GM18861 (cell line): ENCODE measurements around the gene GRM8.

Experiments used
- ATAC-seq: cut with Tn5 transposase; IDR thresholded peaks from one replicate; pipeline ENCODE4 v1.9.1; 2021; ENCODE audit not compliant: unreplicated experiment

GRM8 gene

DNA sequence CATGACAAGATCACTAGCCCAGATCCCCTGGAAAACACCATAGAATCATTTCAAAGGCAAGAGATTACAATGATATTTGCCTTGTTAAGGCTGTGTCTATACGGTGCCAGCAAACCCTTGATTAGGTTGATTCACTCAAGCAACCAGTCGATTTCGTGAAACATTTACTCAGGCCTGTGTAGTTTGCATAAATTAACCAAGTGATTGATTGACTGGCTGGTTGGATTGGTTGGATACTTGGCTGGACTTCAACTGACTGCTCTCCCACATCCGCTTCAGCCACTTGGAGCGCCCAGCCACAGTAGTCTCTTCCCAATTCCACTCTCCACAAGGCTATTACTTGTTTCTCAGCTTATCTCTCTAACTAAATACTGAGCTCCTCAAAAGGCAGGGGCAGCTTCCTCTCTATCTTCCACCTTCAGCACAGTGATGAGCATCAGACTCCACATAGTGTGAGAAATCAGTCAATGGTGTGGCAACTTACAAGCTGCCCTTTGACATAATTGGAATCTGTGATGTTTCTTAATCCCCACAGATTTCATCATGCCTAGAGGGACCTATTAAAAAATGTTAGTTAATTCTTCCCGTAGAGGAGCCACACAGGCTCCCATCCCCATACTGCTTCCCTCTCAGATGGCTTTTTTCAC lies 217.4 kb downstream of the GRM8 start:
- ATAC-seq, result no peak

DNA sequence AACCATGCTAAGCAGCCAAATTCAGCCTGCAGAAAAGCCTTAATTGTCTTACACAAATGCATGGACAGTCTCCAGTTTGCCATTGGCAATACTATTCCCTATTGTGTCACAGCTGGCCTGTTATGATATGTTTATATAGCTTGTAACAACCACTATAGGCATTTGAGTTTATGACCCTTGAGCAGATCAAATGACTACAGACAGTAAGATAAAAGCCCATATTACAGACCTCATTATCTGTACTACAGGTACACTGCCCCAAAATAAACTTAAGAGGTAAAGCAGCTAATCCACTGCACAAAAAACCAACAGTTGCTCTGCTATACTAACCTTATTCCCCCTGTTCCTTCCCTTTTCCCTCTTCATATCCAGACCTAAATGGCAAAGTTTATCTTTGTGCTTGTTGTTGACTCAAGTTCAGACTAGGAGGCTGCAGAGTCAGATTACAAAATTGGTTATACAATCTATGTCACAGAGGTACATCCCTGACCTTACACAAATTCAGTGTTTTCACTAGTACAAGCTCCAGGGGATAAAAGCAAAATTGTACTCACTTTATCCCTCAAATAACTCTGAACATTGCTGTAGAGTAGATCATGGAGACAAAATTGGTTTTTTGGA lies 218.4 kb downstream of the GRM8 start:
- ATAC-seq, result no peak

DNA sequence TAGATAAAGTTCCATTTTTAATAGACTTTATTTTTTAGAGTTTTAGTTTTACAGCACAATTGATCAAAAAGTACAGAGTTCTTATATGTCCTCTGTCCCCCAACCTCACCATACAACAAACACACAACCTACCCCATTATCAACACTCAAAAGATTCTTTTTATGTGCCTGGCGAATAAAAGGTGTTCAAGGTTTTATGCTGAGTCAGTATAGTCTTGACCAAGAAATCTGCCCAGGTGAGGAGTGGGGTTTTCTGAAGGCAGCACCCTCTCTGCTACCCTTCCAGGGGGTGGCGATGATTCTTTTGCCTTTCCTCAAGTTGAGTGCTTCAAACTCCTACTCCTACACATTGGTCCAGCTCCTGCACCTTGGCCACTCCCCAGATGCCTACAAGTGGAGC lies 222.9 kb downstream of the GRM8 start:
- ATAC-seq, result no peak

DNA sequence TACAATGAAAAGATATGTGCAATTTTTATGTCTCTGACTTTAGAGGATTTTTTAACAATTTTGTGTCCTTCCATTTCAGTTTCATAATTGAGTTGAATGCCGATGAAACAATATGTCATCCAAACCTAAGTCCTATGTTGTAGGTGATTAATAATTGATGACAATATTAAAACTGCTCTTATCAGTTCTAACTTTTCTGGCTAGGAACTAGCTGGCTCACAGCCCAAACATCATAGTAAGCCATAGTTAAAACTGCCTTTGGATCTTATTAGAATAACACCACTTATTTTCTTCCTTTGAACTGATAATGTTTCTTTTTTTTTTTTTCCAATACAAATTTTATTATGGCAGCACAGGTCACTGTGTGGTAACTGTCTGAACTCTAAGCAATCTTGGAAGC lies 230.9 kb downstream of the GRM8 start:
- no peak for ATAC-seq

DNA sequence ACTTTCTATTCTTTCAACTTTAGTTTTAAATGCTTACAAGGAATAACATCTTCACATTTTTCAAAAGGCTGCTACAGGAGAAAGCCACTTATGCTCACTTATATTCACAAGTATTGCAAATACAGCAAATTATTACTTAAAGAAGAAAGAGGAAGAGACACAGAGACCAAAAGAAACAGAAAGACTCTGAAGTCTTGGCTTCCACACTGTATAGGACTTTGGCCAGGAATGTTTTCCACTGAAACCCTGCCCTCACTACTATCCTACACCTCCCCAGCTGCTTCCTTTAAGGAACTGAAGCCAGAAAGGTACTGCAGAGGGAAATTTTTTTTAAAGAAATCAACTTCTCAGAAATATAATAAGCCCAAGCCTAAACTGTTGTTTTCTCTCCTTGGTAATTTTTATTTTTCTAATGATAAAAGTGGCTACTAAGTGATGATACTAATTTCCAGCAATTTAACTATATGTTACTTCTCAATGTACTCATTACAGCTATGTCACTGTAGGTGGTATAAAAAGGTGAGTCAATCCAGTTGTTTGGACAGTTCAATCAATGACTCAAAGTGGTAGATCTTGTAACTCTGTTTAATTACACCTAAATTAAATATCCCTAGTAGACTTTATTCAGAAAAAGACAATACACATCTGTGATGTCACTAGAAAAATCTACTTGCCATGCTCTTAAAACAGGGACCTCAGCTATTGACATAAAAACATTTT lies 231.6 kb downstream of the GRM8 start:
- ATAC-seq, result no peak

DNA sequence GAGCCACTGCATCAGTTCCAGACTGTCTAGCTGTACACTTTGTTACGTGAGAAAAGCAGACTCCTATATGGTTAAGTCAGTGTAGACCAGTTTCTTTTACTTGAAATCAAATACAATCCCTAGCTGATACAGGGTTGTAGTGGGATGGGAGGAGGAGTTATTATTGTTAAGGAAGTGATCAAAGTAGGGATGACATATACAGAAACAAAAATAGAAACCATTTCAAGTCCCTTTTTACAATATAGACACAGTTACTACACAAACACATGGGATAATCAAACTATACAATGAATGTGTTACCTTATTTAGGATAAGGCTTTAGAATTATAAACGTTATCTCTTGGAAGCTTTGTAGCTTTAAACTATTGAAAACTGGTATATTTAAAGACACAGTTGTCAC lies 233.9 kb downstream of the GRM8 start:
- ATAC-seq, result no peak

DNA sequence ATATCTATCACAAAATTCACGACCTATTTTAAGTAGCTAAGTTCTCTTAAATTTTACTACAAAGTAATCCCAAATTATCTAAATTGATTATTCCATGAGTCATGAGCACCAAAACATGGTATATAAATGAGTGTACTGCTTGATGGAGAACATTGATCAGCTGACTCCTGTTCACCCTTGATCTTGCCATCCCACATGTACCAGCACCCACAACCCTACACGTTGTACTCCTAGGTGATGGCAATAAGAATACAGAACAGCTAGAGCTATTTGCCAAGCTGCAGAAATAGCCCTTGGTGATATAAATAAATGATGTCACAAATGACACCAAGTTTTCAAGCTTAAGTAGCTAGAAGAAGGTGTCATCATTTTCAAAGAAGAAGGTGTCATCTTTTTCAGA lies 235.5 kb downstream of the GRM8 start:
- ATAC-seq, result no peak

DNA sequence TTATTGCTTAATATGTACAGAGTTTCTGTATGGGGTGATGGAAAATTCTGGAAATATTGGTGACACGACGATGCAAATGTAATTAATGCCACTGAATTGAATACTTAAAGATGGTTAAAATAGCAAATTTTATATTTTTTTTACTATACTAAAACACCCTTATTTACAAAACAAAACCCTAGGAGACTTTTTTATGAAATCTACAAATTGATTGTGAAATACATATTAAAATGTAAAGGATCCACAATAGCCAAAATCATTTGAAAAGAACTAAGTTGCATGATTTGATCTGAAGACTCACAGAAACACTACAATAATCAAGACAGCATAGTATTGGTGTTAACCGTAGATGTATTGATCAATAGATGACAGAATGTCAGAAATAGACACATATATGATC lies 252.0 kb downstream of the GRM8 start:
- no peak for ATAC-seq

DNA sequence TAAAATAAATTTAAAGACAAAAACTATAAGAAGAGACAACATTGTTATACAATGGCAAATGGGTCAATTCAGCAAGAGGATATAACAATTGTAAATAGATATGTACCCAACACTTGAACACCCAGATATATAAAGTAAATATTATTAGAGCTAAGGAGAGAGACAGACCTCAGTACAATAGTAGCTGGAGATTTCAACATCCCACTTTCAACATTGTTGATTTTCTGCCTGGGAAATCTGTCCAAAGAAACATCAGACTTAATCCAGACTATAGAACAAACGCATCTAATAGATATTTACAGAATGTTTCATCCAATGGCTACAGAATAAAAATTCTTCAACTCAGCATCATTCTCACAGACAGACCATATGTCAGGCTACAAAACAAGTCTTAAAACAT lies 256.1 kb downstream of the GRM8 start:
- no peak for ATAC-seq

DNA sequence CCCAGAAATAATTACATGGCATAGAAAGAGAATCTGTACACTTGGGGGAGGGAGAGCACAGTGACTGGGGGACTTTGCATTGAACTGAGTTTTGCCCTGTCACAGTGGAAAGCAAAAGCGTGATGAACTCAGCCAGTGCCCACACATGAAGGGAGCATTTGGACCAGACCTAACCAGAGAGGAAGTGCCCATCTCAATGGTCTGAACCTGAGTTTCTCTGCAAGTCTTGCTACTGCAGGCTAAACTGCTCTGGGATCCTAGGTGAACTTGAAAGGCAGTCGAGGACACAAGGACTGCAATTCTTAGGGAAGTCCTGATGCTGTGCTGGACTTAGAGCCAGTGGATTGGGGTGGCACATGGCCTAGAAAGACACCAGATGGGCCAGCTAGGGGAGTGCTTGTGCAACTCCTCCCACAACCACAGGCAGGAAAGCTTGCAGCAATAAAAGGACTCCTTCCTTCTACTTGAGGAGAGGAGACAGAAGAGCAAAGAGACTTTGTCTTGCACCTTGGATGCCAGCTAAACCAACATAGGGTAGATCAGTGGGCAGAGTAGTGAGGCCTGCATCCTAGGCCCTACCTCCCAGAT lies 259.0 kb downstream of the GRM8 start:
- ATAC-seq, result no peak

DNA sequence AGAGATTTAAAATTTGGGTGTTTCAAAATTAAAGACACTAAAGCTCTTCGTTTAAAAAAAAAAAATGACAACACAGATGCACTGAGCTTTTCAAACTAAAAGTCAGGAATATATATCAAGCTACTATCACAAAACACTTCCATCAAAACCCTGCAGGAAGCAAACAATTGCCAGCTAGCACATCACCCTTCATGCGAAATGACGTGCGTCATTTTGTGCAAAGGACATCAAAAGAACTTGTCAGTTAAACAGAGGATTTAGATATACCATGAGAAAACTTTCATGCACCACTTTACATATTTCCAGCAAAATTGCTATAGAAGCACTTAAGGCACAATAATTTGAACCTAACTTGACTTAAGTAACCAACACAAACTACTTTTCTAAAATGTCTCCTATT lies 264.7 kb downstream of the GRM8 start:
- no peak for ATAC-seq

DNA sequence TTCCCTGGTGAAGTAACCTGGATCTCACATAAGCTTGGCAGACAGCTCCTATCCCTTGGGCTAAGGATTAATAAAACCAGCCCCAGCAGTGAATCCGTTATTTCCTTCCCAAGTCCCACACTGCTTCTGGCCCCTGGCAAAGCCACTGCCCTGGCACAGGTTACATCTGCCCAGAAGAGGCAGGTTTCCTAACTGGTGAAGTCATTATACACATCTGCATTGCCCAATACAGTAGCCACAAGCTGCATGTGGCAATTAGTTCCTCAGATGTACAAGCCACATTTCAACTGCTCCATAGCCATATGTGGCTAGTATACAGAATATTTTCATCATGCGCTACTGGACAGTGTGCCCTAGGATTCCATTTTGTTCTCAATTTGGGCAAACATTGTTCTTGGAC lies 273.0 kb downstream of the GRM8 start:
- no peak for ATAC-seq

DNA sequence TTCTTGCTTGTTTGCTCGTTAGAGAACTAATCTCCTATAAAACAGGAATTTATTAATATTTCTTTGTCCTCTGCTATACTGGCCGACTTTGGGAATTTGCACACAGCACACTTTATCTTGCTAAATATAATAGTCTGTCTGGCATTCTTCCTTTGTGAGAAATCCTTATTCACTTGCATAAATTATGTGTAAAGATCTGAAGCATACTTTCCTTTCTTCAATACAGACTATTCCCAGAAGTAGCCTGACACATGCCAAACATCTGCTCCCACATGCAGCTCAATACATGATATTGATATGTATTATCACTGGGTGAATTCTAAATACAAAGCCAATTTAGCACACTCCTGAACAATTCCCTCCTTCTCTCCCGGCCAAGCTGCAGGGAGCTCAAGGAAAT lies 273.9 kb downstream of the GRM8 start:
- ATAC-seq, result no peak

DNA sequence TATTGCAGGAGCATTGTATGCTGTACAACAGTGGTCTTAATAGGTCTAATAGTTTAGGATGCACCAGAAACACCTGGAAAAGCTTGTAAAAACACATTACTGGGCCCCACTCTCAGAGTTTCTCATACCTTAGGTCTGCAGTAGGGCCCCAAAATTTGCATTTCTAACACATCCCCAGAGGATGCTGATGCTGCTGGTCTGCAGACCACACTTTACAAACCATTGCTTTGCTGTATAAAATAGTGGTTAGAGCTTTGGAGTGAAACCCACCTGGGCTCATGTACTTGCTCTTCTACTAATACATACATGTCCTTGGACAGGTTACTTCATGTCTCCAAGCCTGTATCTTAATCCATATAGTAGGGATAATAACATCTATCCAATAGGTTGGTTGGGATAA lies 279.7 kb downstream of the GRM8 start:
- ATAC-seq, result no peak

DNA sequence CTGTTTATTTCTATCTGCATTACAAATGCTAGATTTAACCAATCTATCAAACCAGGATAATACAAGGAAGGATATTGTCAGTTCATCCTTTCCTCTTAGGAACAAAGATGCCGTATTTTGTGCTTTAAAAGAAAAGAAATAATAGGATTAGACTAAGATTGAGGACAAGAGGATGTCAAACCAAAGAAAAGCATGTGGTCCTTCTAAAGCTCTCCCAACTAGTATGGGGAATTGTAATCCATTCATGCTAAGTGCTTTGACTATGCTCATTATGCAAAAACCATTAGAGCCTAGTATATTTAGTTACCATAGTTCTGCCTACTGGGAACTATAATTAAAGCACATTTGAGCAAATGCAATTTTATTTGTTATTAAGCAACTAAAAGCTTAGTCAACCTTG lies 280.2 kb downstream of the GRM8 start:
- no peak for ATAC-seq

DNA sequence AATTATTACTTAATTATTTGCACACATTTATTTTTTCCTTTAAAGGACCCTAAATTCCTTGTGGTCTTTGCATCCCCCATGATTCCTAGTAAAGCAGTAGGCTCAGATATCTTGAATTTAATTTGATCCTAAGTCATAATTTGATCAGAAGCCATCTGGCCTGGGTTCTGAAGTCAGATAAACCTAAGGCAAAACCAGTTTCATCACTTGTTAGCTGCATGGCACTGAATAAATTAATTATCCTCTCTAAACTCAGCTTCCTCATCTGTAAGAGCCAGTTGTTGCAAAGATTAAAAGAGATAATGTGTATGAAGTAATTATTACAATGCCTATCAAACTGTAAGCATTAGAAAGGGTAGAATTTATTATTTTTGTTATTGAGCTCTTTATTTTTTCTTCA lies 293.1 kb downstream of the GRM8 start:
- ATAC-seq, result no peak

DNA sequence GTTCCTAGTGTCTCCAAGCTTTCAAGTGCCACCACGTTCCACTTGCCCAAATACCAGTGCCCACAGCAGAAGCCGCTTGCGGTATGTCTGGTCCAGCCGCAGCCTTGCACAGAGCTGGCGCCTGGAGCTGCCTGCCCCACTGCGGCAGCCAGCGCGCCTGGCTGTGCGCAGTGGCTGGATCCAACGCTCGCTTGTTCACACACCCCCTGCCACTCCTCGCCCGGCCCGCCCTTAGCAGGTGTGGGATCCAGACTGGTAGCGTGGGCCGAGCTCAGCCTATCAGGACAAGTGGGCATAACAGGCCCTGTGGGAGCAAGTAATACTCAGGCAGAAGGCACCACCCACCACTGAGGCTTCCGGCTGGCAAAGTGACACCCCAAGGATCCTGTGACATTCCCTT lies 294.4 kb downstream of the GRM8 start:
- ATAC-seq, result no peak

DNA sequence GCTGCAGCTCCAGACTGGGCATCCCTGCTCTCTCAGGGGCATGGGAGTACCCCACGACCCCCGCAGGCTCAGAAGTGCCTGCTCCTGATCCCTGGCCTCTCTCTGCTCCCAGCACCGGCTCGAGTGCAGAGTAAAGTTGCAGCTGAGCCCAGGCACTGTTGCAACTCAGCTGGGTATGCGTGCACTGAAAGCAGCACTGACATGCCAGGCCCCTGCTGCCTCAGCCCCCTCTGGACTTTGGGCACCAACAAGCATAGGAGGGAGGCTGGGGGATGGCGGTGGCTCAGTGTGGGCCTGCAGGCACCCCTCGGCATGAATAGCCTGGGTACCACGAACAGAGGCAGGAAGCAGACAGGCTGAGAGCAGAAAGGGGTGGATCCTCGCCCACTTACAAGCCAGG lies 295.3 kb downstream of the GRM8 start:
- no peak for ATAC-seq

DNA sequence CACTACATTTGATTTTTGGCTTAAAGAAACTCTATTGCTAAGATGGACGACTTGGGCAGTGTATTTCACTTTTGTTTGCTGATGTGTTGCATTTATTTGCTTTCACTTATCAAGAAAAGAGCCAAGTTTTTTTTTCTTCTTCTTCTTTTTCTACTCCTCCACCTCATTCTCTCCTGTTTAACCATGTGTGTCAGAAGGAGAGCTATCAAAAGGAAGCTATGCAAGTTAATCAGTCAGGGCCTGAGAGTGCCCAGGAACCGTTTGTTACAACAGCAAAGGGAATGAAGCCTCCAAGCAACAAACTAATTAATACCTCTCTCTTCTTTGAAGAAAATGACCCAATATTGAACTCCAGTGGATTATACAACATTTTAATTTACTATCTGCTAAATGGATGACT lies 299.3 kb downstream of the GRM8 start:
- ATAC-seq, result no peak

DNA sequence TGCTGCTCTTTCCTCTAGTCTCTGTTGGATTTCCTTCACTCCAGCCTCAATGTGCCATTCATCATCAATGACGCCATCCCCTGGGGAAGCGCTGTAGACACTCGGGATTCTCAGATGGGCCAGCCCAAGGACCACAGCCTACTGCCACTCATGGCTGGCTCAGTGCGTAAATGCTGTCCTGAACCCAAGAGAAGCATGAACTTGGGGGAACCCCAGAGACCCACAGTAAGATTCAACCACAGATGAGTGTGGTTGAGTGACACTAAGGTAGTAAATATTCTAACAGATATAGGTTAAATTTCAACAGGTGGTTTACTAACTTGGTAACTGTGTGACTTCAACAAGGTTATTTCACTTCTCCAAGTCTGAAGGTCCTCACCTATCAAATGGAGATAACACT lies 304.1 kb downstream of the GRM8 start:
- ATAC-seq, result peak; percentile 95

DNA sequence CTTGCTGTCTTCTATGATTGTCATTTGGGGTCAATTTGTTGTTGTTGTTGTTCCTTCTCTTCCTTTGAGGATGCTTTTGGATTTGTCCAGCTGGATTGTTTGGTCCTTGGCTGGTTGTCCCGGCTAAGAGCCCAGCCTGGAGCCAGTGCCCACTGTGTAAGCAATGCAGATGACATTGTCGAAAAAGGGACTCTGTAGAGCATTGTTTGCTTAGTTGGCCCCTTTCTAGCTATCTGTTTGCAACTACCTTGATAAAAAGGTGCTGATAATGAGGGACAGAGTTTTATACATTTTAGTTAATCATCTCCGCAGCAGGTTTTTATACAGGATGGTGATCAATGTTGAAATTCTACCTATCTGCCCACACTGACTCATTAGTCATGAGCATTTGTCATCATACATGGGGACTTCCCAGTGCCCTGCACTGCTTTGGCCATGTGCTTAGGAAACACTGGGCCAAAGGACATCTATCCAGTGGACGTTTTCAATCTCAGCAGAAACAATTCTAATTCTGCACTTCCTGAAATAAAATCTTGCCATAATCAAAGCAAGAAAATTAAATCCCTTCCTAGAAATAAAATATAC lies 311.9 kb downstream of the GRM8 start:
- ATAC-seq, result no peak

DNA sequence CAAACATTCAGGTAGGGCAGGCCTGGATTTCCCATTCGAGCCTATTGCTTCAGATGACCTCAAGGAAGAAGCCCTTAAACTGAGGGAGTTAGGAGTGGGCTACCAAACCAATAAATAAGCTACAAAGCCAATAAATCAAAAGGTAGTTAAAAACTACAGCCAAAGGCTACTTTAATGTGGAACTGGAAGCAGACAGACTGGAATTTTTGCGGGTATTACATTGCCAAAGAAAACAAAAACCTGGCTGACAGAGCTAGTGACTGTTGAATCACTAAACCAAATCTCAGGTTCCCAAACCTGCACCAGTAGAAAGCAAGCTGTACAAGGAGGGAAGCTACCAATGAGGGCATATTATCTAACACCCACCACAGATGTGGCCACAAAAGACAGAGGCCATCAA lies 315.6 kb downstream of the GRM8 start:
- no peak for ATAC-seq
